K562 (cell line): Measurements from ENCODE around the gene TMEM139.

Source experiments
- ARNT ChIP-seq, 2 experiments: fragments of 450-650 bp; IDR thresholded peaks; 2 replicates each; pipeline ENCODE4 v1.6.1; 2016; ENCODE audit warnings: mild to moderate bottlenecking in 1 of 2
- COPS2 ChIP-seq: fragments of 450-650 bp; conservative IDR thresholded peaks from 2 replicates; pipeline ENCODE4 v1.6.1; 2016; ENCODE audit warnings: mild to moderate bottlenecking, moderate library complexity
- CTCF ChIP-seq, 3 experiments: IDR thresholded peaks in 2 of 3; conservative IDR thresholded peaks in 1 of 3; 2 replicates each; pipeline ENCODE4 v1.5.1; 2011 to 2012; ENCODE audit warnings: low read length in 3 of 3, mild to moderate bottlenecking in 3 of 3, control low read depth in 2 of 3, improper control_type of control experiment in 1 of 3, inconsistent platforms in 1 of 3, low read depth in 1 of 3, mixed read lengths in 1 of 3, moderate library complexity in 1 of 3; ENCODE audit not compliant: insufficient read depth in 2 of 3
- HDAC1 ChIP-seq, 2 experiments: fragments of 450-650 bp; IDR thresholded peaks; 2 replicates each; pipeline ENCODE4 v1.6.1; 2016 to 2017; ENCODE audit warnings: inconsistent platforms in 1 of 2, mild to moderate bottlenecking in 1 of 2, moderate library complexity in 1 of 2
- HNRNPL ChIP-seq: fragments of 200-400 bp; formaldehyde crosslinking; IDR thresholded peaks from 2 replicates; pipeline ENCODE4 v1.6.1; 2017; ENCODE audit warnings: low read depth, mild to moderate bottlenecking, low read length
- MAX ChIP-seq: sonication (generic); formaldehyde crosslinking; IDR thresholded peaks from 2 replicates; pipeline ENCODE4 v1.9.0; 2022; ENCODE audit warnings: mild to moderate bottlenecking, missing genetic modification reagents
- POLR2A ChIP-seq: fragments of 450-650 bp; conservative IDR thresholded peaks from 2 replicates; pipeline ENCODE4 v1.6.1; 2016
- SMARCE1 ChIP-seq: fragments of 450-650 bp; IDR thresholded peaks from 2 replicates; pipeline ENCODE4 v1.7.1; 2016; ENCODE audit warnings: mild to moderate bottlenecking
- ZBTB49 ChIP-seq: sonication (generic); formaldehyde crosslinking; IDR thresholded peaks from 2 replicates; pipeline ENCODE4 v1.8.0; 2022; ENCODE audit warnings: missing genetic modification reagents, mild to moderate bottlenecking, borderline replicate concordance
- ZNF592 ChIP-seq: fragments of 450-650 bp; IDR thresholded peaks from 2 replicates; pipeline ENCODE4 v1.6.1; 2017; ENCODE audit warnings: antibody characterized with exemption, mild to moderate bottlenecking
- ZZZ3 ChIP-seq: fragments of 450-650 bp; IDR thresholded peaks from 2 replicates; pipeline ENCODE4 v1.6.1; 2016; ENCODE audit warnings: antibody characterized with exemption, mild to moderate bottlenecking, moderate library complexity

GRCh38 chr7:143300959-143301935 is 16.5 kb downstream of the TMEM139 start:
- TF ChIP-seq CTCF (IDR thresholded peaks at IDR 0.05 in 2 of 3, conservative IDR thresholded peaks at IDR 0.05 in 1 of 3; ENCODE audit: insufficient read depth in 2 of 3, low read depth in 1 of 3, low read length in 3 of 3) (no peak), ZNF592 (no peak), HNRNPL (no peak), ZZZ3 (no peak), MAX (CRISPR knock-in tag) (no peak), HDAC1 (IDR thresholded peaks at IDR 0.05) (no peak), COPS2 (no peak), SMARCE1 (no peak), ZBTB49 (CRISPR knock-in tag) (no peak), POLR2A (no peak; the same call in 1 of the 2 replicates), ARNT (IDR thresholded peaks at IDR 0.05) (no peak)
